ENCODE data around the gene ATL3. TPM values are rescaled to one million over a fixed set of nuclear protein-coding genes. Genes with fewer than 3 reads are reported as not detected.

ATL3 gene
- polyA plus RNA-seq, 3 donors = 7.7 to 21.3 (median 16.6) TPM

Other genes with a start within 250 kb of the ATL3 start
- gene PLAAT5, start 180.2 kb downstream of the ATL3 start, polyA plus RNA-seq = 10 to 100 TPM in 2 of 3 donors, 1 to 10 TPM in 1; 5.0 to 27.7 (median 11.1) TPM
- 100 to 1,000 TPM in 1 of 3 donors, 10 to 100 TPM in 2; 24.6 to 205 (median 72.4) TPM for gene LGALS12, start 165.3 kb downstream of the ATL3 start, polyA plus RNA-seq
- gene PLAAT4, start 134.6 kb downstream of the ATL3 start, polyA plus RNA-seq = 10 to 100 TPM in 2 of 3 donors, 1 to 10 TPM in 1; 7.7 to 53.9 (median 20.1) TPM
- gene PLAAT2, start 108.0 kb downstream of the ATL3 start, polyA plus RNA-seq = 1 to 10 TPM in 1 of 3 donors, under 1 TPM in 1, not detected in 1; 0.13 to 1.5 TPM
- gene PLAAT3, start 56.9 kb downstream of the ATL3 start, polyA plus RNA-seq = 100 to 1,000 TPM in 2 of 3 donors, 10 to 100 TPM in 1; 57.4 to 771 (median 200) TPM
- gene RTN3, start 10.1 kb upstream of the ATL3 start, polyA plus RNA-seq = 100 to 1,000 TPM in 1 of 3 donors, 10 to 100 TPM in 2; 74.9 to 196 (median 91.9) TPM
- 10 to 100 TPM in 2 of 3 donors, 1 to 10 TPM in 1; 3.9 to 13.8 (median 12.7) TPM for gene ZFTA, start 97.4 kb upstream of the ATL3 start, polyA plus RNA-seq
- gene SPINDOC, start 142.1 kb upstream of the ATL3 start, polyA plus RNA-seq = 10 to 100 TPM in 1 of 3 donors, 1 to 10 TPM in 2; 2.5 to 10.7 (median 9.7) TPM
- 10 to 100 TPM; 13.4 to 15.0 (median 14.2) TPM for gene MARK2, start 167.7 kb upstream of the ATL3 start, polyA plus RNA-seq
- under 1 TPM; 0.27 to 0.59 (median 0.56) TPM for gene RCOR2, start 245.8 kb upstream of the ATL3 start, polyA plus RNA-seq